HEK293 (cell line): Measurements from ENCODE around the gene GIT1.
A peak's percentile ranks its signal among the peaks of the same experiment; 100 is the strongest.

Experiments used
- CTCF ChIA-PET: fragments of 350-600 bp; formaldehyde crosslinking; extraction: SDS; loops from one replicate; lab custom pipeline; 2021; ENCODE audit warnings: antibody characterized with exemption; lab: Yijun Ruan, JAX
- POLR2A ChIA-PET: fragments of 300-600 bp; formaldehyde crosslinking; extraction: SDS; loops from one replicate; lab custom pipeline; 2020; ENCODE audit warnings: antibody characterized with exemption, inconsistent platforms; lab: Yijun Ruan, JAX
- H3K27ac ChIP-seq: fragments of 200-500 bp; sonication (Bioruptor generic); 2 replicates; pipeline ENCODE4 v1.5.1; 2014; ENCODE audit warnings: low read depth, low read length, control low read depth, inconsistent platforms; ENCODE audit errors: extremely low read depth
- H3K36me3 ChIP-seq, 2 experiments: fragments of 200-500 bp in 1 of 2; sonication (Bioruptor generic) in 1 of 2; 1 replicate in 1 of 2; 2 replicates in 1 of 2; pipeline ENCODE4 v1.5.1; 2014 to 2017; ENCODE audit warnings: inconsistent platforms in 2 of 2, low read length in 2 of 2; ENCODE audit not compliant: control insufficient read depth in 2 of 2, insufficient read depth in 1 of 2
- H3K4me1 ChIP-seq: fragments of 200-500 bp; sonication (Bioruptor generic); 2 replicates; pipeline ENCODE4 v1.5.1; 2014; ENCODE audit warnings: mild to moderate bottlenecking, low read length, inconsistent platforms; ENCODE audit not compliant: control insufficient read depth, insufficient read depth
- H3K4me3 ChIP-seq: 2 replicates; pipeline ENCODE4 v1.5.1; 2011; ENCODE audit warnings: low read depth, mild to moderate bottlenecking, control low read depth, low read length, moderate library complexity
- H3K9me3 ChIP-seq: fragments of 200-500 bp; sonication (Bioruptor generic); 2 replicates; pipeline ENCODE4 v1.5.1; 2014; ENCODE audit warnings: low read depth, low read length, inconsistent platforms; ENCODE audit not compliant: control insufficient read depth, insufficient read depth
- GFI1B ChIP-seq: fragments of 450-650 bp; formaldehyde crosslinking; IDR thresholded peaks from 2 replicates; pipeline ENCODE4 v1.5.1; 2016; ENCODE audit warnings: missing biosample characterization, missing genetic modification characterization
- KLF17 ChIP-seq: fragments of 450-650 bp; formaldehyde crosslinking; IDR thresholded peaks from 2 replicates; pipeline ENCODE4 v1.5.1; 2016; ENCODE audit warnings: missing biosample characterization, missing genetic modification characterization
- MYNN ChIP-seq: fragments of 450-650 bp; formaldehyde crosslinking; IDR thresholded peaks from 2 replicates; pipeline ENCODE4 v1.5.1; 2016; ENCODE audit warnings: missing biosample characterization, missing genetic modification characterization, borderline replicate concordance
- PRDM10 ChIP-seq: fragments of 450-650 bp; formaldehyde crosslinking; IDR thresholded peaks from 2 replicates; pipeline ENCODE4 v1.5.1; 2016; ENCODE audit warnings: missing biosample characterization, missing genetic modification characterization
- SETDB1 ChIP-seq: IDR thresholded peaks from one replicate; pipeline ENCODE4 v1.6.1; 2017; ENCODE audit warnings: mild to moderate bottlenecking, low read length, moderate library complexity, mixed read lengths; ENCODE audit not compliant: insufficient read length
- ZNF146 ChIP-seq: fragments of 450-650 bp; formaldehyde crosslinking; IDR thresholded peaks from 2 replicates; pipeline ENCODE4 v1.5.1; 2016; ENCODE audit warnings: missing biosample characterization, missing genetic modification characterization
- ZNF174 ChIP-seq: fragments of 450-650 bp; formaldehyde crosslinking; IDR thresholded peaks from 2 replicates; pipeline ENCODE4 v1.5.0; 2017; ENCODE audit warnings: missing biosample characterization, mild to moderate bottlenecking, missing genetic modification characterization
- ZNF202 ChIP-seq: fragments of 450-650 bp; formaldehyde crosslinking; IDR thresholded peaks from 2 replicates; pipeline ENCODE4 v1.5.1; 2016; ENCODE audit warnings: missing biosample characterization, missing genetic modification characterization, borderline replicate concordance
- ZNF248 ChIP-seq: fragments of 450-650 bp; formaldehyde crosslinking; IDR thresholded peaks from 2 replicates; pipeline ENCODE4 v1.5.1; 2017; ENCODE audit warnings: missing biosample characterization, missing genetic modification characterization
- ZNF280C ChIP-seq: fragments of 450-650 bp; formaldehyde crosslinking; IDR thresholded peaks from 2 replicates; pipeline ENCODE4 v1.5.1; 2016; ENCODE audit warnings: missing biosample characterization, missing genetic modification characterization
- ZNF335 ChIP-seq: fragments of 450-650 bp; formaldehyde crosslinking; conservative IDR thresholded peaks from 2 replicates; pipeline ENCODE4 v1.5.1; 2016; ENCODE audit warnings: missing biosample characterization, missing genetic modification characterization
- ZNF350 ChIP-seq: fragments of 450-650 bp; formaldehyde crosslinking; IDR thresholded peaks from 2 replicates; pipeline ENCODE4 v1.5.0; 2017; ENCODE audit warnings: missing biosample characterization, mild to moderate bottlenecking, missing genetic modification characterization
- ZNF518A ChIP-seq: fragments of 450-650 bp; formaldehyde crosslinking; conservative IDR thresholded peaks from 2 replicates; pipeline ENCODE4 v1.5.1; 2016; ENCODE audit warnings: low read depth, missing biosample characterization, missing genetic modification characterization
- ZNF558 ChIP-seq: fragments of 450-650 bp; formaldehyde crosslinking; IDR thresholded peaks from 2 replicates; pipeline ENCODE4 v1.5.1; 2016; ENCODE audit warnings: missing biosample characterization, missing genetic modification characterization
- ZNF843 ChIP-seq: fragments of 450-650 bp; formaldehyde crosslinking; IDR thresholded peaks from 2 replicates; pipeline ENCODE4 v1.5.1; 2016; ENCODE audit warnings: missing biosample characterization, missing genetic modification characterization

The GIT1 gene

GRCh38 chr17:29613352-29613837 is 23.9 kb upstream of the GIT1 start (continued):
- TF ChIP-seq ZNF518A (no peak), ZNF280C (tag by site-specific recombination) (no peak), ZNF843 (no peak), ZNF248 (tag by site-specific recombination) (no peak), ZNF335 (tag by site-specific recombination) (no peak), ZNF350 (no peak), SETDB1 (no peak), MYNN (tag by site-specific recombination) (no peak), ZNF558 (tag by site-specific recombination) (no peak), PRDM10 (tag by site-specific recombination) (no peak)

DNA sequence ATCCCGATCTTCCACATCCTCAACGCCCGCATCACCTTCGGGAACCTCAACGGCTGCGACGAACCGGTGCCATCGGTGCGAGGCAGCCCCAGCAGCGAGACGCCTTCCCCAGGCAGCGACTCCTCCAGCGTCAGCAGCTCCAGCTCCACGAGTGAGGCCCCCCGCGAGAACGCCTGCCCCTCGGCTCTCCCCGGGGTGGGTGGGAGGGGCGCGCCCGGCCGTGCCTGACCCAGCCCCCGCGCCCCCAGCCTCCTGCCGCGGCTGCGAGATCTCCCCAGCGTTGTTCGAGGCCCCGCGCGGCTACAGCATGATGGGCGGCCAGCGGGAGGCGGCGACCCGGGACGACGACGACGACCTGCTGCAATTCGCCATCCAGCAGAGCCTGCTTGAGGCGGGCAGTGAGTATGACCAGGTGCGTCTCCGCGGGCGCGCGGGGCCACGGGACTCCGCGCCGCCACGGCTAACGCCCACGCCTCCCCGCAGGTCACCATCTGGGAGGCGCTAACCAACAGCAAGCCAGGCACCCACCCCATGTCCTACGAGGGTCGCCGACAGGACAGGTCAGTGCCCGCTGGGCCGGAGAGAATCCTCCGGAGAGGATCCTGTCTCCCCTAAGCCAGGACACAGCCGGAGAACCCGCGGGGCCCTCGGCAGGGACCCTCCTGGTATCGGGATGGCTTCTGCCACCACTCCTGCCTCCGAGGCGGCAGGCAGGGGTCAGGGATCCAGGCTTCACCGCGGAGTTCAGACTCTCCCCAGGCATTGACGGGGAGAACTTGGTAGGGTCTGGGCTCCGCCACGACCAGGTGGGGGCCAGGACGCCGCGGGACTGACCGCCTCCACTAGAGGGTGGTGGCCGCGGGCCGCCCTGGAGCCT is 23.2 kb upstream of the GIT1 start:
- ChIA-PET CTCF (interaction anchor here (0.5 to 1.1 kb wide), 3 partner anchors 20 to 727 kb away, joined by 3 to 5 read pairs (median 3); partner anchors contain the start of gene ANKRD13B), POLR2A (interaction anchor here (0.7 kb wide), 1 partner anchor 27 kb away, joined by 3 read pairs; no protein-coding TSS in a partner anchor)
- Histone ChIP-seq H3K27ac (no peak overlapping the region), H3K4me3 (no peak overlapping the region), H3K4me1 (no peaks in the 10 kb centered on the region), H3K36me3 (peaks cover 0 to 45% of the 10 kb centered on the region in 2 experiments; a peak in 1 of 3 replicates), H3K9me3 (no peaks in the 10 kb centered on the region)
- TF ChIP-seq ZNF174 (no peak), ZNF146 (tag by site-specific recombination) (no peak), GFI1B (tag by site-specific recombination) (no peak), ZNF202 (tag by site-specific recombination) (0 out of 2 replicates have a peak, but pooled peaks have one; percentile 10), KLF17 (no peak)
